ENCODE data around the gene CRIM1. TPM values are rescaled to one million over a fixed set of nuclear protein-coding genes. Genes with fewer than 3 reads are reported as not detected.

The CRIM1 gene
- total RNA-seq, 2 donors from 2014 or later = 26.7 to 26.9 TPM

DNA sequence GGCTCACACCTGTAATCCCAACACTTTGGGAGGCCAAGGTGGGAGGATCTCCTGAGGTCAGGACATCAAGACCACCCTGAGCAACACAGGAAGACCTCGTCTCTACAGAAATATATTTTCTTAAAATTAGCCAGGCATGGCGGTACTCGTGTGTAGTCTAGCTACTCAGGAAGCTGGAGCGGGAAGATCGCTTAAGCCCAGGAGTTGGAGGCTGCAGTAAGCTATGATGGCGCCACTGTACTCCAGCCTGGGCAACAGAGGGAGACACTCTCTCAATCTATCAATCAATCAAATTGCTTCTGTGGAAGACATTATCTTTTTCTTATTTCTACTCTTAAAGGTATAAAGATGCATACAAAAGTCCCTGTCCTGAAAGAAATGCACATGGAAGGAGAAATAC, 231.1 kb downstream of the CRIM1 start:
- no peak overlapping the region for H3K27ac Mint-ChIP-seq
- Histone ChIP-seq H3K27me3 (ENCODE audit: control insufficient read depth, insufficient read depth, low read length, poor library complexity, severe bottlenecking) (no peaks in the 10 kb centered on the region), H3K9me3 (ENCODE audit: control insufficient read depth, low read length) (no peaks in the 10 kb centered on the region), H3K9ac (ENCODE audit: extremely low read depth, low read length, poor library complexity, severe bottlenecking) (no peak overlapping the region), H3K4me1 (ENCODE audit: control insufficient read depth, insufficient read depth, low read length) (no peaks in the 10 kb centered on the region), H3K36me3 (ENCODE audit: control insufficient read depth, insufficient read depth, low read length) (peaks cover 70% of the 10 kb centered on the region), H3K27ac (ENCODE audit: low read depth, low read length) (no peak overlapping the region), H3K4me3 (ENCODE audit: low read length) (no peak overlapping the region)
- H3K4me1 Mint-ChIP-seq = no peaks in the 10 kb centered on the region
- H3K9me3 Mint-ChIP-seq = no peaks in the 10 kb centered on the region
- TF ChIP-seq CTCF (conservative IDR thresholded peaks at IDR 0.05) = no peak
- DNase-seq = no peak
- no peak overlapping the region for H3K4me3 Mint-ChIP-seq
- no peaks in the 10 kb centered on the region for H3K27me3 Mint-ChIP-seq (ENCODE audit: insufficient read depth)
- peaks cover 65% of the 10 kb centered on the region for H3K36me3 Mint-ChIP-seq (ENCODE audit: low read depth)
- WGBS, 2 experiments (ENCODE audit: insufficient coverage in 1 of 2, insufficient read length in 1 of 2) = 96 to 97% methylated on average over 6 of the region's 6 CpGs

DNA sequence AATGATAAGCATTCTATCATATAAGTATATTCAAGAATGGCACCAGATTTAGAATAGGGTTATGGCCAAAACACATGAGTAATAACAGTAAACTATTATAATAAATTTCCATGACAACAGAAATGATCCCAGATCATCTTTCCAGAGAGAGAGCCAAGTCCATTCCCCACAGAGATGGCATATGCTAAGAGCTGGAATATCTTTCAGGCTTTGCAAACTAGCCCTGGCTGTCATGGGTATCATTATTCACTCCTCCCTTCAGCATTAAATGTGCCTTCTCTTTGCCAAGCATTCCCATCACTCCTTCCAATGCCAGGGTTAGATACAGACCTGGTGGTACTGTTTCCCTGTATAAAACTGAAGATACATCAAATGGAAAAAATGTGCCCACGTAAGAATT, 231.5 kb downstream of the CRIM1 start:
- Histone ChIP-seq H3K9me3 (ENCODE audit: control insufficient read depth, low read length) (no peaks in the 10 kb centered on the region), H3K9ac (ENCODE audit: extremely low read depth, low read length, poor library complexity, severe bottlenecking) (no peak overlapping the region), H3K4me1 (ENCODE audit: control insufficient read depth, insufficient read depth, low read length) (no peaks in the 10 kb centered on the region), H3K27ac (ENCODE audit: low read depth, low read length) (no peak overlapping the region), H3K36me3 (ENCODE audit: control insufficient read depth, insufficient read depth, low read length) (peaks cover 66% of the 10 kb centered on the region), H3K27me3 (ENCODE audit: control insufficient read depth, insufficient read depth, low read length, poor library complexity, severe bottlenecking) (no peaks in the 10 kb centered on the region), H3K4me3 (ENCODE audit: low read length) (no peak overlapping the region)
- H3K9me3 Mint-ChIP-seq = no peaks in the 10 kb centered on the region
- 97 to 100% methylated on average over 1 of the region's 1 CpG for WGBS, 2 experiments (ENCODE audit: insufficient coverage in 1 of 2, insufficient read length in 1 of 2)
- no peaks in the 10 kb centered on the region for H3K4me1 Mint-ChIP-seq
- H3K36me3 Mint-ChIP-seq (ENCODE audit: low read depth) = peaks cover 63% of the 10 kb centered on the region
- H3K4me3 Mint-ChIP-seq = no peak overlapping the region
- no peaks in the 10 kb centered on the region for H3K27me3 Mint-ChIP-seq (ENCODE audit: insufficient read depth)
- no peak overlapping the region for H3K27ac Mint-ChIP-seq
- DNase-seq = no peak
- TF ChIP-seq CTCF (conservative IDR thresholded peaks at IDR 0.05) = no peak

DNA sequence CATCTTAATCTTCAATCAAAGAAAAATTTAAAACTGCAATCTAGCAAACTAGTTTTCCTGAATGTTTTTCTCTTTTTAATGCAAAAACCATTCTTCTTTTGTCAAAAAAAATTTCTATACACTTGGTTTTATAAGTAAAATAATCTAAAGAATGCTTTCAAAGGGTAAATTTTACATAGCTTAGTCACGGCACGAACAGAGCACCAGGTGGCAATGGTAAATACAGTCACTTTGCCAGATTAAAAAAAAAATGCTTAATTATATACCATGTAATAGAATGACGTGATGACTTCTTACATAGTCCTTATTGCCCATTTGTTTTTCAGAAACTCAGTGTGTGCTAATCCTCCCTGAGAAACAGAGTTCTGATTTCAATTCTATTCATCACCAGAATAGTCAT, 232.0 kb downstream of the CRIM1 start:
- Mint-ChIP-seq H3K27me3 (ENCODE audit: insufficient read depth) (no peaks in the 10 kb centered on the region), H3K4me3 (no peak overlapping the region), H3K9me3 (no peaks in the 10 kb centered on the region), H3K4me1 (no peaks in the 10 kb centered on the region), H3K27ac (no peak overlapping the region), H3K36me3 (ENCODE audit: low read depth) (peaks cover 58% of the 10 kb centered on the region)
- no peaks in the 10 kb centered on the region for H3K9me3 ChIP-seq (ENCODE audit: control insufficient read depth, low read length)
- H3K36me3 ChIP-seq (ENCODE audit: control insufficient read depth, insufficient read depth, low read length) = peaks cover 61% of the 10 kb centered on the region
- no peak overlapping the region for H3K4me3 ChIP-seq (ENCODE audit: low read length)
- no peak for DNase-seq
- H3K9ac ChIP-seq (ENCODE audit: extremely low read depth, low read length, poor library complexity, severe bottlenecking) = no peak overlapping the region
- no peak overlapping the region for H3K27ac ChIP-seq (ENCODE audit: low read depth, low read length)
- TF ChIP-seq CTCF (conservative IDR thresholded peaks at IDR 0.05) = no peak
- 92 to 100% methylated on average over 1 to 3 of the region's 3 CpGs for WGBS, 2 experiments (ENCODE audit: insufficient coverage in 1 of 2, insufficient read length in 1 of 2)
- H3K4me1 ChIP-seq (ENCODE audit: control insufficient read depth, insufficient read depth, low read length) = no peaks in the 10 kb centered on the region
- no peaks in the 10 kb centered on the region for H3K27me3 ChIP-seq (ENCODE audit: control insufficient read depth, insufficient read depth, low read length, poor library complexity, severe bottlenecking)

Measured in endodermal cell (in vitro differentiated cells).